Adrenal gland (tissue), 12 donors: ENCODE measurements around the gene CHD9. TPM values are rescaled to one million over a fixed set of nuclear protein-coding genes. Genes with fewer than 3 reads are reported as not detected.
A peak's percentile ranks its signal among the peaks of the same experiment; 100 is the strongest.

Experiments used
- DNase-seq, 7 donors: peaks; one replicate each; pipeline ENCODE4 v3.0.0-alpha.2; 2019 to 2020
- H3K27ac ChIP-seq, 5 donors: fragments of 200-600 bp; sonication (generic) in 4 of 5; 1 replicate in 3 of 5; 2 replicates in 2 of 5; pipeline versions ENCODE4 v1.5.1 to v1.8.0; 2016 to 2020; ENCODE audit warnings: mild to moderate bottlenecking in 1 of 5
- H3K27me3 ChIP-seq: fragments of 200-600 bp; 2 replicates; pipeline ENCODE4 v1.8.0; 2021
- H3K36me3 ChIP-seq, 2 donors: fragments of 200-600 bp; replicated peaks in 1 of 2; 1 replicate in 1 of 2; 2 replicates in 1 of 2; pipeline versions ENCODE4 v1.5.1 to v1.8.0; 2018 to 2022
- H3K4me1 ChIP-seq, 2 donors: fragments of 200-600 bp; replicated peaks in 1 of 2; 1 replicate in 1 of 2; 2 replicates in 1 of 2; pipeline versions ENCODE4 v1.5.1 to v1.8.0; 2018 to 2021
- H3K4me3 ChIP-seq, 4 donors: fragments of 200-600 bp; sonication (generic) in 3 of 4; one replicate each; pipeline ENCODE4 v1.5.1; 2016 to 2018
- H3K9me3 ChIP-seq, 3 donors: fragments of 200-600 bp; sonication (generic) in 1 of 3; replicated peaks in 1 of 3; 1 replicate in 2 of 3; 2 replicates in 1 of 3; pipeline versions ENCODE4 v1.5.1 to v1.8.0; 2016 to 2021
- CTCF ChIP-seq, 6 experiments: fragments of 450-650 bp in 4 of 6; fragments of 200-600 bp in 2 of 6; sonication (generic) in 1 of 6; IDR thresholded peaks; 1 replicate in 5 of 6; 2 replicates in 1 of 6; pipeline versions ENCODE4 v1.5.1 to v1.8.0; 2016 to 2021; ENCODE audit warnings: antibody characterized with exemption in 6 of 6, mild to moderate bottlenecking in 2 of 6, moderate library complexity in 1 of 6
- POLR2A ChIP-seq, 2 donors: fragments of 450-650 bp; IDR thresholded peaks; one replicate each; pipeline ENCODE4 v1.6.1; 2017; ENCODE audit warnings: antibody characterized with exemption in 2 of 2, mild to moderate bottlenecking in 2 of 2, moderate library complexity in 1 of 2
- WGBS, 4 donors: extraction: QIAGEN DNeasy Blood & Tissue Kit in 2 of 4; methylation state at CpG; one replicate each; pipeline versions ENCODE4 v1.1.5 to v1.1.7; 2013 to 2017; 5-methylcytosine and 5-hydroxymethylcytosine counted together
- intact Hi-C, 2 donors: fragments of 100-400 bp; cut with DNase I; formaldehyde crosslinking; loops; one replicate each; pipeline versions ENCODE4 v1.14.1 to v1.15.0; 2022 to 2023
- polyA plus RNA-seq, 3 donors: library from polyadenylated mRNA; stranded (reverse); fragments of 200-250 nt in 2 of 3; fragments of 350-450 nt in 1 of 3; fragmentation: Illumina TruSeq in 1 of 3; extraction: RNeasy Lipid Tissue Mini Kit (QIAGEN cat#74804) in 1 of 3; gene quantifications; one replicate each; pipeline ENCODE4 v1.2.3, GENCODE V29; 2013 to 2014
- total RNA-seq, 9 donors: library from RNA; depleted of rRNA in 4 of 9; stranded (reverse); fragments of >200 nt in 4 of 9; fragments of 120-200 nt in 1 of 9; fragmentation: NEBNext Ultra II Directional in 1 of 9; extraction: Animal tissue kit (Norgen Biotek cat#: 25700) in 1 of 9; gene quantifications; one replicate each; pipeline versions ENCODE4 v1.1.0 to v1.2.4, GENCODE V29; 2013 to 2023
- donor health status: healthy with polysubstance abuse.
- donor health status: Bipolar disorder and iron deficiency.
- donor health status: DM: yes; HTN: yes; CAD: no.
- donor health status: DM: no; HTN: no; CAD: no.
- donor health status: DM: no; HTN: no; CAD: no.
- donor health status: DM: yes; HTN: yes; CAD: no.

The CHD9 gene
- total and polyA plus RNA-seq, 12 donors: 10.0 to 95.9 (median 54.7) TPM

DNA sequence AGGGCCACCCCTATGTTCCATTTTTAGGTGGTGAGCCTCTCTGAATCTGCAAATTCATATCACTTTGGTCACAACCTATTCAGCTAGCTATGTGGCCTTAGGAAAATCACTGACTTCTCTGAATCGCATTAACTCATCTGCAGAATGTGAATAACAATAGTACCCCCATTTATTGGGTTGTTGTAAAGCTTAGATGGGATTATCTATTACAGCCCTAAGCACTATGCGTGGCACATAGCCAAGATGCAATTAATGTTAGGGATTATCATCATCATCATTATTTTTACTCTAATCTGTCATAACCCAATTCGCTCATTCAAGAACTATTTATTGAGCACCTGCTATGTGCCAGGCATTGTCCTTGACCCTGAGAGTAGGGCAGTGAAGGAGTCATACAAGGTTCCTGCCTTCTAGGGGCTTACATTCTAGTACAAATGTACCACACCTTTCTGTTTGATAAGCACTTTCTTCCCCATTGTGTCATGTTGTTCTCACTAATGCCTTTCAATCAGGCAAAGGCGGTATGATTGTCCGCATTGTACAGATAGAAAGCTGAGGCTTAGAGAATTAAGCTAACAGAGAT is 38.5 kb downstream of the CHD9 start:
- Histone ChIP-seq H3K27me3 (no peaks in the 10 kb centered on the region), H3K27ac (peak overlapping the region in 4 of 5 donors; percentile 2 to 81 (median 60)), H3K9me3 (no peaks in the 10 kb centered on the region), H3K4me3 (no peak overlapping the region), H3K36me3 (no peaks in the 10 kb centered on the region), H3K4me1 (peaks cover 58 to 63% of the 10 kb centered on the region in 2 donors)
- DNase-seq: no peak
- intact Hi-C loops: loop anchor here in 1 of 2 donors (5.0 kb wide), 1 partner anchor 36 kb away; no protein-coding TSS in a partner anchor
- WGBS, 4 donors: 86 to 93% (median 91%) methylated on average over 5 of the region's 5 CpGs
- no peak for TF ChIP-seq POLR2A (IDR thresholded peaks at IDR 0.05)
- TF ChIP-seq CTCF (IDR thresholded peaks at IDR 0.05): no peak

DNA sequence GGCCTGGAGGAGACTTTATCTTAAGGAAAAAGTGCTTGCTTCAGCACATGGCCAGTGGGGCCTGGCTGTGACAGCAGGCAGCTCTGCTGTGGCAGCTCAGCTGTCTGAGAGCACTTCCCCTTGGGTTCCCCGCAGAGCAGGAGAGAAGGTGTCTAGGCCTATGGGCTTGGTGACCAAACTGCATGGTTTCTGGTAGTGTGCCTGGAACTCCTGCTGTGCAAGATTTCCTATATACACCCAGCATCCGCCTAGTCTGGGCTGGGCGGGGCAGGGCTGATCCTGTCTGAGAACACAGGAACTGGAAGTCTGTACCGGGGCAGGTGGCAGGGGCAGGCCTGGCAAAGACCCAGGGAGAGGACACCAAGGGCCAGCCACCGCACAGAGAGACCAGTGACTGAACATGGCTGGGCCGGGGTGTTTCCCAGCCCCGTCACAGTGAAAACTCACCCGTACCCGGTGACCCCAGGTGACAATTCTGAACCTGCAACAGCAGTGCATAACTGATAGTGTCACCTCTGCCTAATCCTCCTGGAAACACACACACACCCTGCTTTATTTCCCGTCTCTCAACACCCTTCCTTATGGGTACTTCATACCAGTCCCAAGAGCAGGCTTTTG is 39.3 kb downstream of the CHD9 start:
- intact Hi-C loops: loop anchor here in 1 of 2 donors (5.0 kb wide), 1 partner anchor 37 kb away; no protein-coding TSS in a partner anchor
- peak; percentile 32 to 82 (median 49) for DNase-seq
- Histone ChIP-seq H3K36me3 (no peaks in the 10 kb centered on the region), H3K27ac (peak overlapping the region in 4 of 5 donors; percentile 2 to 81 (median 60)), H3K4me3 (no peak overlapping the region), H3K27me3 (no peaks in the 10 kb centered on the region), H3K9me3 (no peaks in the 10 kb centered on the region), H3K4me1 (peaks cover 67 to 70% of the 10 kb centered on the region in 2 donors)
- WGBS, 4 donors: 63 to 89% (median 74%) methylated on average over 5 to 10 of the region's 10 CpGs
- no peak for TF ChIP-seq CTCF (IDR thresholded peaks at IDR 0.05)
- TF ChIP-seq POLR2A (IDR thresholded peaks at IDR 0.05): peak in 1 of 2 donors; percentile 11

DNA sequence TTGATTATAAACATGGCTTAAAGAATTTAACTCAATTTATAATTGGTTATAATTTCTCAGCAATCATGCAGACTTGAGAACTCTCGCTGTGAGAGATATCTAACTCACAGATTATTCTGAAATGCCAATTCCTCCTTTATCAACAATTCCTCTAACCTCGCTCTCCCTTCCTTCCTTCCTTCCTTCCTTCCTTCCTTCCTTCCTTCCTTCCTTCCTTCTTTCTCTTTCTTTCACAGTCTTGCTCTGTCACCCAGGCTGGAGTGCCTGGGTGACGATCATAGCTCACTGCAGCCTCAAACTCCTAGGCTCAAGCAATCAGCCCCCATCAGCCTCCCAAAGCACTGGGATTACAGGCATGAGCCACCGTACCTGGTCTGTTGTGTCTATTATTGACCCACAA is 42.4 kb downstream of the CHD9 start:
- peaks cover 55 to 62% of the 10 kb centered on the region in 2 donors for H3K4me1 ChIP-seq
- no peaks in the 10 kb centered on the region for H3K27me3 ChIP-seq
- no peak for DNase-seq
- WGBS, 4 donors: 82 to 87% (median 86%) methylated on average over 4 of the region's 4 CpGs
- no peak overlapping the region for H3K4me3 ChIP-seq
- no peaks in the 10 kb centered on the region for H3K9me3 ChIP-seq
- peak overlapping the region in 3 of 5 donors; percentile 21 to 94 (median 83) for H3K27ac ChIP-seq
- TF ChIP-seq POLR2A (IDR thresholded peaks at IDR 0.05) (no peak), CTCF (IDR thresholded peaks at IDR 0.05) (no peak)
- no peaks in the 10 kb centered on the region for H3K36me3 ChIP-seq
- intact Hi-C loops: no loop called here

DNA sequence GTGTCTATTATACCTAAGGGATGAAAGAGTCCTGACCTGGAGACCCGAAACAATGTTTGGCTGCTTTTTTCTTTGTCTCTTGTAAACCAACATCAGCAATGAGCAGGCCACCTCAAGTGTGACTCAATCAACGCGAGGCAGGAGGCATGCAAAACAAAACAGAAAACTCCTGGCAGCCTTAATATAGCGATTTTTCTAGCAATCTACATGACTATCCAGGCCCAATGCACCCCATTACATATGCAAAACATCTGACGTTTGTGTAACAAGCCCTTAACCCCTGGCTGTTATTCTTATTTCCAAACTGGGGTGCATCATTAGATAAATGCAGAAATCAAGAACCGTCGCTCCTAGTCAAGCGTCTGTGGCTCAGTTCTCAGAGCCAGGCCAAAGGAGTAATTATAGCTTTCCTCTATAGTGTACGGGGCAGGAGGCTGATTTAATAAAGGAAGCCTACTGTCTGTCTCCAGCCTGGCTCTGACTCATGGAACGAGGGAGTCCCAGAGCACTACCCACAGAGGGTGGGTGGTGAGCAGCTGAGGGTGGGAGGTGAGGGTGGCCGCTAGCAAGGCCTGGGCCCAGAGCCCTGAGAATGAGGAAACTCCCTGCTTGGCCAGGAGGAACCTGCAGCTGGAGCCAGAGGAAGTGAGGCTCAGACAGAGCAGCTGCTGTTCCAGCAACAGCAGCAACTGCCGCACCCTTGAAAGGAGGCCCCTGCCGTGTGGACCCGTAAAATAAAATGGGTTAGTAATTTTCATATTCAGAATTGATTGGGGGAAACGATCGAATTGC is 43.9 kb downstream of the CHD9 start:
- Histone ChIP-seq H3K9me3 (no peaks in the 10 kb centered on the region), H3K4me3 (peak overlapping the region in 1 of 4 donors; percentile 34), H3K27ac (peak overlapping the region; percentile 78 to 94 (median 90)), H3K4me1 (peaks cover 40 to 53% of the 10 kb centered on the region in 2 donors), H3K36me3 (no peaks in the 10 kb centered on the region), H3K27me3 (no peaks in the 10 kb centered on the region)
- WGBS, 4 donors: 10 to 14% (median 13%) methylated on average over 16 of the region's 16 CpGs
- peak; percentile 71 to 91 (median 82) for DNase-seq
- TF ChIP-seq CTCF (IDR thresholded peaks at IDR 0.05): peak in 1 of 6 experiments; percentile 9
- TF ChIP-seq POLR2A (IDR thresholded peaks at IDR 0.05): peak in 1 of 2 donors; percentile 61
- intact Hi-C loops: no loop called here
